Hepatocyte (in vitro differentiated cells): ENCODE measurements around the gene ZP4. TPM values are rescaled to one million over a fixed set of nuclear protein-coding genes. Genes with fewer than 3 reads are reported as not detected.

Experiments
- DNase-seq: peaks from one replicate; pipeline ENCODE4 v3.0.0-alpha.2; 2016; ENCODE audit warnings: low spot score
- H2AFZ ChIP-seq: fragments of 200-600 bp; sonication (generic); 2 replicates; pipeline ENCODE4 v1.6.0; 2016; ENCODE audit warnings: antibody characterized with exemption, mild to moderate bottlenecking
- H3K27ac ChIP-seq: fragments of 200-600 bp; sonication (generic); 2 replicates; pipeline ENCODE4 v1.5.1; 2016; ENCODE audit warnings: mild to moderate bottlenecking
- H3K27me3 ChIP-seq: fragments of 200-600 bp; sonication (generic); 2 replicates; pipeline ENCODE4 v1.6.1; 2016
- H3K36me3 ChIP-seq: fragments of 200-600 bp; sonication (generic); replicated peaks from 2 replicates; pipeline ENCODE4 v1.5.1; 2016; ENCODE audit warnings: low read depth; ENCODE audit not compliant: insufficient read depth
- H3K4me1 ChIP-seq: fragments of 200-600 bp; sonication (generic); 2 replicates; pipeline ENCODE4 v1.5.1; 2016; ENCODE audit warnings: mild to moderate bottlenecking, moderate library complexity; ENCODE audit not compliant: insufficient read depth
- H3K4me2 ChIP-seq: fragments of 200-600 bp; sonication (generic); 2 replicates; pipeline ENCODE4 v1.6.0; 2016
- H3K4me3 ChIP-seq: fragments of 200-600 bp; sonication (generic); 2 replicates; pipeline ENCODE4 v1.5.1; 2016; ENCODE audit warnings: mild to moderate bottlenecking
- H3K79me2 ChIP-seq: fragments of 200-600 bp; sonication (generic); 2 replicates; pipeline ENCODE4 v1.6.0; 2017; ENCODE audit warnings: mild to moderate bottlenecking
- H3K9me2 ChIP-seq: fragments of 200-600 bp; sonication (generic); replicated peaks from 2 replicates; pipeline ENCODE4 v1.6.0; 2017; ENCODE audit warnings: mild to moderate bottlenecking; ENCODE audit not compliant: insufficient read depth
- H3K9me3 ChIP-seq: fragments of 200-600 bp; sonication (generic); 2 replicates; pipeline ENCODE4 v1.5.1; 2016; ENCODE audit warnings: low read depth, mild to moderate bottlenecking
- H4K20me1 ChIP-seq: fragments of 200-600 bp; sonication (generic); 2 replicates; pipeline ENCODE4 v1.6.0; 2016; ENCODE audit warnings: mild to moderate bottlenecking; ENCODE audit not compliant: insufficient read depth, poor library complexity, severe bottlenecking
- CTCF ChIP-seq: fragments of 200-600 bp; sonication (generic); IDR thresholded peaks from 2 replicates; pipeline ENCODE4 v1.5.1; 2016; ENCODE audit warnings: antibody characterized with exemption, mild to moderate bottlenecking; ENCODE audit not compliant: poor library complexity
- EZH2 ChIP-seq: fragments of 200-600 bp; sonication (generic); IDR thresholded peaks from 2 replicates; pipeline ENCODE4 v1.6.1; 2016; ENCODE audit warnings: antibody characterized with exemption, mild to moderate bottlenecking, borderline replicate concordance
- EZH2phosphoT487 ChIP-seq: fragments of 200-600 bp; sonication (generic); IDR thresholded peaks from one replicate; pipeline ENCODE4 v1.6.1; 2018; ENCODE audit warnings: antibody characterized with exemption, mild to moderate bottlenecking, low read depth, moderate library complexity; ENCODE audit not compliant: unreplicated experiment, severe bottlenecking
- WGBS: methylation state at CpG from one replicate; pipeline ENCODE4 v1.1.6; 2016; ENCODE audit warnings: low lambda C conversion rate; ENCODE audit errors: missing lambda C conversion rate; 5-methylcytosine and 5-hydroxymethylcytosine counted together
- polyA plus RNA-seq: library from polyadenylated mRNA; unstranded; fragments of >200 nt; fragmentation: Nextera tagmentation; extraction: Ambion mirVana; gene quantifications from 2 replicates; pipeline ENCODE4 v1.2.1, GENCODE V29; 2016
- total RNA-seq: library from RNA; depleted of rRNA; stranded (reverse); fragments of >200 nt; gene quantifications from 2 replicates; pipeline ENCODE4 v1.2.3, GENCODE V29; 2014

The ZP4 gene
- total and polyA plus RNA-seq, 2 experiments from 2014 or later = 0.13 to 0.17 TPM

DNA sequence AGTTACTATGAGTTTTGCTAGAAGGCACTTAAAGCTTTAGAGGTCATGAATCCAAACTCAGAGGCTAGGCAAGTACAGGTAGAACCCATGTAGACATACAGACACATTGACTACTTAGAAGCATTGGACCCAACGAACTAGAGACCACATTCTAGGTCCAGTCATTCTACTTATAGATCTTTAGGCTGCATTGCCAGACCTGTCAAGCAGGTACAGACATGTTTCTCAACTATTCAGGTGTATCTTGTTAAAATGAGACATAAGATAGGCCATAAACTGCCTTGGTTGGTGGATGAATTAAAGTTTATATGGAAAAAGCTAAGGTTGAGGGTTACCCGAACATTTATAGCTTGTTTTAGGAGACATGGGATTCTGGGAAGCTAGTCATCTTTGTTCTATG, 6.5 kb downstream of the ZP4 start:
- Histone ChIP-seq H4K20me1 (no peaks in the 10 kb centered on the region), H3K4me3 (no peak overlapping the region), H3K4me2 (no peak overlapping the region), H3K9me2 (no peaks in the 10 kb centered on the region), H3K36me3 (no peaks in the 10 kb centered on the region), H2AFZ (no peak overlapping the region), H3K27ac (no peak overlapping the region), H3K79me2 (no peaks in the 10 kb centered on the region), H3K4me1 (no peaks in the 10 kb centered on the region), H3K27me3 (no peaks in the 10 kb centered on the region), H3K9me3 (no peaks in the 10 kb centered on the region)
- TF ChIP-seq CTCF = no peak
- no peak for TF ChIP-seq EZH2
- no peak for TF ChIP-seq EZH2phosphoT487
- WGBS = 69% methylated on average over 2 of the region's 2 CpGs
- DNase-seq = no peak

- Histone ChIP-seq H3K9me3 (no peaks in the 10 kb centered on the region), H3K4me1 (no peaks in the 10 kb centered on the region), H4K20me1 (no peaks in the 10 kb centered on the region), H3K4me2 (no peak overlapping the region), H3K9me2 (no peaks in the 10 kb centered on the region), H2AFZ (no peak overlapping the region), H3K79me2 (no peaks in the 10 kb centered on the region), H3K27ac (no peak overlapping the region), H3K4me3 (no peak overlapping the region), H3K36me3 (no peaks in the 10 kb centered on the region), H3K27me3 (no peaks in the 10 kb centered on the region)
- no peak for DNase-seq
- TF ChIP-seq CTCF = no peak
- TF ChIP-seq EZH2 = no peak
- TF ChIP-seq EZH2phosphoT487 = no peak
These were observed 11.5 kb downstream of the ZP4 start for GRCh38 chr1:237879195-237879594.

DNA sequence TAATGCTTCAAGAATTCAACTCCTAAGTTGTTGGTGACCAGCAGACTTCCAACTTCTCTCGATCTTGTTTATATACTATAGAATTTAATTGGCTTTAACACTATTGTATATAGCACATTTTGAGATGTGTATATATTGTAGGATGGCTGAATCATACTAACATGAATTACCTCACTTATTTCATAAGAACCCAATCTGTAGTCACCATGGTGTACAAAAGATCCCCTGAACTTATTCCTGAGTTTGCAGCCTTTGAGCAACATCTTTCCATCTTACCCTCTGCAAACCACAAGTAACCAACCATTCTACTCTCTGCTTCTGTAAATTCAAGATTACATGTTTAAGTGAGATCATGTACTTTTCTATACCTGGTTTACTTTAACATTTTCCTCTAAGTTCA, 12.3 kb downstream of the ZP4 start:
- TF ChIP-seq EZH2 (no peak), EZH2phosphoT487 (no peak), CTCF (no peak)
- Histone ChIP-seq H3K9me3 (no peaks in the 10 kb centered on the region), H3K4me2 (no peak overlapping the region), H3K4me1 (no peaks in the 10 kb centered on the region), H2AFZ (no peak overlapping the region), H3K79me2 (no peaks in the 10 kb centered on the region), H3K9me2 (no peaks in the 10 kb centered on the region), H3K27me3 (no peaks in the 10 kb centered on the region), H4K20me1 (no peaks in the 10 kb centered on the region), H3K27ac (no peak overlapping the region), H3K36me3 (no peaks in the 10 kb centered on the region), H3K4me3 (no peak overlapping the region)
- WGBS = 80% methylated on average over 1 of the region's 1 CpG
- no peak for DNase-seq

- Histone ChIP-seq H3K4me2 (no peak overlapping the region), H2AFZ (no peak overlapping the region), H3K9me2 (no peaks in the 10 kb centered on the region), H3K36me3 (no peaks in the 10 kb centered on the region), H3K9me3 (no peaks in the 10 kb centered on the region), H3K27me3 (no peaks in the 10 kb centered on the region), H3K4me1 (no peaks in the 10 kb centered on the region), H4K20me1 (no peaks in the 10 kb centered on the region), H3K79me2 (no peaks in the 10 kb centered on the region), H3K4me3 (no peak overlapping the region), H3K27ac (no peak overlapping the region)
- WGBS = 72% methylated on average over 4 of the region's 4 CpGs
- TF ChIP-seq EZH2 (no peak), EZH2phosphoT487 (no peak), CTCF (no peak)
- no peak for DNase-seq
These were observed 13.1 kb downstream of the ZP4 start for GRCh38 chr1:237877631-237878030.
